Skin of body (tissue), 2 donors: ENCODE results near the gene STOM. TPM values are rescaled to one million over a fixed set of nuclear protein-coding genes. Genes with fewer than 3 reads are reported as not detected.

ENCODE experiments used
- DNase-seq: peaks from one replicate; lab custom pipeline; 2025; lab: John Stamatoyannopoulos, UW
- total RNA-seq: library from RNA; depleted of rRNA; stranded (reverse); fragments of >200 nt; gene quantifications from one replicate; pipeline ENCODE4 v1.2.3, GENCODE V29; 2014

STOM gene
- total RNA-seq, 1 donor from 2014 or later: 139 TPM

- DNase-seq: no peak
Observed at GRCh38 chr9:121371495-121372061, 1.5 kb upstream of the STOM start.

- no peak for DNase-seq
Observed at GRCh38 chr9:121368745-121369144, 1.3 kb downstream of the STOM start.

GRCh38 chr9:121368138-121368522 lies 1.9 kb downstream of the STOM start:
- no peak for DNase-seq

GRCh38 chr9:121367306-121368137 lies 2.5 kb downstream of the STOM start:
- DNase-seq: peak; percentile 54

GRCh38 chr9:121366611-121367192 lies 3.3 kb downstream of the STOM start:
- DNase-seq: no peak

GRCh38 chr9:121365564-121365963 lies 4.5 kb downstream of the STOM start:
- DNase-seq: no peak

- no peak for DNase-seq
Observed at GRCh38 chr9:121364886-121365285, 5.2 kb downstream of the STOM start.

GRCh38 chr9:121364077-121364476 lies 6.0 kb downstream of the STOM start:
- no peak for DNase-seq

- no peak for DNase-seq
Observed at GRCh38 chr9:121363622-121363961, 6.5 kb downstream of the STOM start.

GRCh38 chr9:121362813-121363621 lies 7.0 kb downstream of the STOM start:
- peak; percentile 88 for DNase-seq

- DNase-seq: peak; percentile 65
Observed at GRCh38 chr9:121360601-121361374, 9.3 kb downstream of the STOM start.

- DNase-seq: no peak
Observed at GRCh38 chr9:121359351-121360294, 10.4 kb downstream of the STOM start.

- no peak for DNase-seq
Observed at GRCh38 chr9:121358751-121359150, 11.3 kb downstream of the STOM start.

- DNase-seq: no peak
Observed at GRCh38 chr9:121357011-121357410, 13.0 kb downstream of the STOM start.

- no peak for DNase-seq
Observed at GRCh38 chr9:121354762-121355161, 15.3 kb downstream of the STOM start.

GRCh38 chr9:121354141-121354540 lies 15.9 kb downstream of the STOM start:
- no peak for DNase-seq

- DNase-seq: no peak
Observed at GRCh38 chr9:121353241-121354061, 16.6 kb downstream of the STOM start.

GRCh38 chr9:121350993-121351561 lies 19.0 kb downstream of the STOM start:
- DNase-seq: peak; percentile 97

- no peak for DNase-seq
Observed at GRCh38 chr9:121350036-121350435, 20.0 kb downstream of the STOM start.
